ENCODE measurements around the gene YTHDF1.

The YTHDF1 gene

DNA sequence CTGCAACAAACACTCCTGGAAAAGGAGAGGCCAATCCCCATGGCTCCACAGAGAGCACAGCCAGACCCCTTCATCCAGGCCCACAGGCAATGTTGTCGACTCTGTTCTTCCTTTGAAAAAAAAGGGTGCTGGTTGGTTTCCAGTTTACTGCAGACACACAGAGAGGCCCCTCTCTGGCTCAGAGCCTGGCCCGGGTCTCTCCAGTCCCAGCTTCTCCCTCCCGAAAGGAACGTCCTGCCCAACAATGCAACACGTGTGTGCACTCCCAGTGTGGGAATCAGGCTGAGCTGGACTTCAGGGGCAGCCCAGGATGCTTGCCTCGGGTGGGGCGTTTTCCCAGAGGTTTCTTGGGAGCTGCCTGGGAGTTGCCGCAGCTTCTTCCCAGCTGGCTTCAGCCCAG is 42.9 kb upstream of the YTHDF1 start:
- H2AFZ ChIP-seq (ENCODE audit: low read depth): no peak overlapping the region
- no peaks in the 10 kb centered on the region for H4K20me1 ChIP-seq (ENCODE audit: insufficient read depth)
- H3K4me1 ChIP-seq (ENCODE audit: low read depth, poor library complexity, severe bottlenecking): no peaks in the 10 kb centered on the region
- H3K27me3 ChIP-seq (ENCODE audit: insufficient read depth, low read depth): peaks cover 97% of the 10 kb centered on the region
- H3K27ac ChIP-seq: no peak overlapping the region
- H3K9ac ChIP-seq: no peak overlapping the region
- no peak for TF ChIP-seq CTCF (conservative IDR thresholded peaks at IDR 0.05; ENCODE audit: low read depth, low read length)
- no peaks in the 10 kb centered on the region for H3K36me3 ChIP-seq (ENCODE audit: insufficient read depth)
- H3K4me3 ChIP-seq (IDR thresholded peaks at IDR 0.05; ENCODE audit: insufficient read depth, low read depth, low read length): no peak overlapping the region
- no peak overlapping the region for H3K4me2 ChIP-seq
- no peaks in the 10 kb centered on the region for H3K79me2 ChIP-seq (ENCODE audit: insufficient read depth, low read depth)

DNA sequence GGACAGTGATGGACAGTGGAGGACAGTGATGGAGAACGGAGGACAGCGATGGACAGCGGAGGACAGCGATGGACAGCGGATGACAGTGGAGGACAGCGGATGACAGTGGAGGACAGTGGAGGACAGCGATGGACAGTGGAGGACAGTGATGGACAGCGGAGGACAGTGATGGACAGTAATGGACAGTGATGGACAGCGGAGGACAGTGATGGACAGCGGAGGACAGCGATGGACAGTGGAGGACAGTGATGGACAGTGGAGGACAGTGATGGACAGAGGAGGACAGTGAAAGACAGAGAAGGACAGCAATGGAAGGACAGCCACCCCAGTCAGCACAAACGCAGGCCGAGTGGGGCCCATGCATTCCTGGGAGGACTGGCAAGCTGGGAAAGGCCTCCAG is 41.7 kb upstream of the YTHDF1 start:
- no peaks in the 10 kb centered on the region for H3K79me2 ChIP-seq (ENCODE audit: insufficient read depth, low read depth)
- no peaks in the 10 kb centered on the region for H3K4me1 ChIP-seq (ENCODE audit: low read depth, poor library complexity, severe bottlenecking)
- H3K9ac ChIP-seq: no peak overlapping the region
- no peak overlapping the region for H3K27ac ChIP-seq
- H4K20me1 ChIP-seq (ENCODE audit: insufficient read depth): no peaks in the 10 kb centered on the region
- peaks cover 96% of the 10 kb centered on the region for H3K27me3 ChIP-seq (ENCODE audit: insufficient read depth, low read depth)
- H2AFZ ChIP-seq (ENCODE audit: low read depth): no peak overlapping the region
- no peak overlapping the region for H3K4me3 ChIP-seq (IDR thresholded peaks at IDR 0.05; ENCODE audit: insufficient read depth, low read depth, low read length)
- no peak for TF ChIP-seq CTCF (conservative IDR thresholded peaks at IDR 0.05; ENCODE audit: low read depth, low read length)
- no peaks in the 10 kb centered on the region for H3K36me3 ChIP-seq (ENCODE audit: insufficient read depth)
- no peak overlapping the region for H3K4me2 ChIP-seq

GRCh38 chr20:63256954-63257353 is 41.0 kb upstream of the YTHDF1 start:
- Histone ChIP-seq H3K4me2 (no peak overlapping the region), H3K4me1 (ENCODE audit: low read depth, poor library complexity, severe bottlenecking) (no peaks in the 10 kb centered on the region), H4K20me1 (ENCODE audit: insufficient read depth) (no peaks in the 10 kb centered on the region), H3K4me3 (IDR thresholded peaks at IDR 0.05; ENCODE audit: insufficient read depth, low read depth, low read length) (no peak overlapping the region), H3K9ac (no peak overlapping the region), H3K27me3 (ENCODE audit: insufficient read depth, low read depth) (peaks cover 96% of the 10 kb centered on the region), H3K27ac (no peak overlapping the region), H3K36me3 (ENCODE audit: insufficient read depth) (no peaks in the 10 kb centered on the region), H3K79me2 (ENCODE audit: insufficient read depth, low read depth) (no peaks in the 10 kb centered on the region), H2AFZ (ENCODE audit: low read depth) (no peak overlapping the region)
- no peak for TF ChIP-seq CTCF (conservative IDR thresholded peaks at IDR 0.05; ENCODE audit: low read depth, low read length)

- Histone ChIP-seq H2AFZ (ENCODE audit: low read depth) (no peak overlapping the region), H3K79me2 (ENCODE audit: insufficient read depth, low read depth) (no peaks in the 10 kb centered on the region), H3K36me3 (ENCODE audit: insufficient read depth) (no peaks in the 10 kb centered on the region), H3K27me3 (ENCODE audit: insufficient read depth, low read depth) (peaks cover 96% of the 10 kb centered on the region), H3K9ac (no peak overlapping the region), H3K4me1 (ENCODE audit: low read depth, poor library complexity, severe bottlenecking) (no peaks in the 10 kb centered on the region), H4K20me1 (ENCODE audit: insufficient read depth) (no peaks in the 10 kb centered on the region), H3K4me2 (no peak overlapping the region), H3K27ac (no peak overlapping the region), H3K4me3 (IDR thresholded peaks at IDR 0.05; ENCODE audit: insufficient read depth, low read depth, low read length) (no peak overlapping the region)
- TF ChIP-seq CTCF (conservative IDR thresholded peaks at IDR 0.05; ENCODE audit: low read depth, low read length): no peak
These were observed 40.2 kb upstream of the YTHDF1 start for GRCh38 chr20:63255931-63256704.
